GM10266 (cell line): ENCODE results near the gene PRR13.
"Not testable (repeated sequence)": the region's sequence is repeated elsewhere in the genome, so short reads cannot be mapped to it uniquely, and the experiment has no call there.

Experiments used
- DNase-seq: peaks from one replicate; pipeline ENCODE4 v3.0.0; 2012; ENCODE audit errors: extremely low spot score
- TF ChIP-seq, protein P1 (sequence below): IDR thresholded peaks from 2 replicates; pipeline ENCODE4 v1.5.1; 2012; ENCODE audit warnings: mild to moderate bottlenecking, low read depth; ENCODE audit not compliant: control insufficient read depth, insufficient read depth; ENCODE audit errors: missing control alignments

PRR13 gene, protein sequence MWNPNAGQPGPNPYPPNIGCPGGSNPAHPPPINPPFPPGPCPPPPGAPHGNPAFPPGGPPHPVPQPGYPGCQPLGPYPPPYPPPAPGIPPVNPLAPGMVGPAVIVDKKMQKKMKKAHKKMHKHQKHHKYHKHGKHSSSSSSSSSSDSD

DNA sequence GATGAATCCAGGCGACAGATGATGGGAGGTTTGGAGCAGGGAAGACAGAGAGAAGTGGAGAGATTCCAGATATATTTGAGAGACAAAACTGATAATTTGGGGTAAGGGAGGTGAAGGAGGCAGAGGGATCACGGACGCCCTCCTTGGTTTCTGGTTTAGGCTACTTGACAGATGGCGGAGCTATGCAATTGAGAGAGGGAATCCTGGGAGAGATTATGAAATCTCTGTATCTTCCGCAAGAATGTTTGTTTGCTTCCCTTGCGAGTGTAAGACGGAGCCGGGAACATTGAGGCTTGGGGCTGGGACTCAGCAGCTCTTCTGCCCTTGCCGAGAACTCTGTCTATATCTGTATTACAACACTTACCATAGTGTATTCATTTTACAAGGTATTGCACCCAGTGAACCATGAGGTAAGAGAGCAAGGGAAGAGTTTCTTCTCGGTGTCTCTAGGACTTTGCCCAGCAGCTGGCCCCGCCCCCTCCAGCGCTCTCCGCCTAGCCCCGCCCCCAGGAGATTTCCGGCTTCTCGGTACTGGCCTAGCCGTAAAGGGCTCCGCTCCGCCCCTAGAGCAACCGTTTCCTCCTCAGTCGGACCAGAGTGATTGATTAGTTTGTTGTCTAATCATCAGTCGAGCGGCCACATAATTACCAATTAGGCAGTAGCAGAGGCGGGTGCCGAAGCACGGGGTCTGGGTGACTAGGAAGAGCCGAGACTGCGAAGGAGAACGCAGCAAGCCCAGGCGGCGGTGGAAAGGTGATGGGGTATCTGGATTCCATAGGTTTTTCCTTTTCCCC is at the start of gene PRR13:
Gene PRR13, plus strand, starts transcription at position 695 of the 794 bp plus-strand sequence. CDS start 981 bp downstream, outside the sequence.
- TF ChIP-seq, protein P1, sequence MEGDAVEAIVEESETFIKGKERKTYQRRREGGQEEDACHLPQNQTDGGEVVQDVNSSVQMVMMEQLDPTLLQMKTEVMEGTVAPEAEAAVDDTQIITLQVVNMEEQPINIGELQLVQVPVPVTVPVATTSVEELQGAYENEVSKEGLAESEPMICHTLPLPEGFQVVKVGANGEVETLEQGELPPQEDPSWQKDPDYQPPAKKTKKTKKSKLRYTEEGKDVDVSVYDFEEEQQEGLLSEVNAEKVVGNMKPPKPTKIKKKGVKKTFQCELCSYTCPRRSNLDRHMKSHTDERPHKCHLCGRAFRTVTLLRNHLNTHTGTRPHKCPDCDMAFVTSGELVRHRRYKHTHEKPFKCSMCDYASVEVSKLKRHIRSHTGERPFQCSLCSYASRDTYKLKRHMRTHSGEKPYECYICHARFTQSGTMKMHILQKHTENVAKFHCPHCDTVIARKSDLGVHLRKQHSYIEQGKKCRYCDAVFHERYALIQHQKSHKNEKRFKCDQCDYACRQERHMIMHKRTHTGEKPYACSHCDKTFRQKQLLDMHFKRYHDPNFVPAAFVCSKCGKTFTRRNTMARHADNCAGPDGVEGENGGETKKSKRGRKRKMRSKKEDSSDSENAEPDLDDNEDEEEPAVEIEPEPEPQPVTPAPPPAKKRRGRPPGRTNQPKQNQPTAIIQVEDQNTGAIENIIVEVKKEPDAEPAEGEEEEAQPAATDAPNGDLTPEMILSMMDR, result no peak
- peak; percentile 98 for DNase-seq

DNA sequence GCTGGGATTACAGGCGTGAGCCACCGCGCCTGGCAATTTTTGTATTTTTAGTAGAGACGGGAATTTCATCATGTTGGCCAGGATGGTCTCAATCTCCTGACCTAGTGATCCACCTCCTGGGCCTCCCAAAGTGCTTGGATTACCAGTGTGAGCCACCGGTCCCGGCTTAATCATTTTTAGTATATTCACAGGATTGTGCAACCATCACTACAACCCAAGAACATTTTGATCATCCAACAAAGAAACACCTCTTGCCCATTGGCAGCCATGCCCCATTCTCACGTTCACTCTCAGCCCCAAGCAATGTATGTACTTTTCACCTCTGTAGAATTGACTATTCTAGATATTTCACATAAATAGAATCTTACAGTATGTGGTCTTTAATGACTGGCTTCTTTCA is 41.6 kb upstream of the PRR13 start:
- TF ChIP-seq, protein P1, result no peak

DNA sequence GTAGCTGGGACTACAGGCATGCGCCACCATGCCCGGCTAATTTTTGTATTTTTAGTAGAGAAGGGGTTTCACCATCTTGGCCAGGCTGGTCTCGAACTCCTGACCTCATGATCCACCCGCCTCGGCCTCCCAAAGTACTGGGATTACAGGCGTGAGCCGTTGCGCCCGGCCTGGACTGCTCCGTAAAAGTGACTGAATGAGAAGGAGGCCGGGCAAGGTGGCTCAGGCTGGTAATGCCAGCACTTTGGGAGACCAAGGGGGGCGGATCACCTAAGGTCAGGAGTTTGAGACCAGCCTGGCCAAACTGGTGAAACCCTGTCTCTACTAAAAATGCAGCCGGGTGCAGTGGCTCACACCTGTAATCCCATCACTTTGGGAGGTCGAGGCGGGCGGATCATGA is 39.2 kb upstream of the PRR13 start:
- DNase-seq, result not testable (repeated sequence)

More for the DNA sequence above, 41.6 kb upstream of the PRR13 start:
- DNase-seq, result no peak

DNA sequence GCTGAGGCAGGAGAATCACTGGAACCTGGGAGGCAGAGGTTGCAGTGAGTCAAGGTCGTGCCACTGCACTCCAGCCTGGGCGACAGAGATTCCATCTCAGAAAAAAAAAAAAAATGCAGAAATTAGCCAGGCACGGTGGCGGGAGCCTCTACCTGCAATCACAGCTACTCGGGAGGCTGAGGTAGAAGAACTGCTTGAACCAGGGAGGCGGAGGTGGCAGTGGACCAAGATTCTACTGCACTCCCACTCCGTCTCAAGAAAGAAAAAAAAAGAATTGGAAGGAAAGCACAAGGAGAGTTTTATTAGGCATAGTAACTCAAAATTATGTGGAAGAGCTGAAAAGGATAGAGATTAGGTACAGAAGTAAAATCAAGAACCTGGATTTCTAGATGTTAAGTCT is 38.7 kb upstream of the PRR13 start:
- DNase-seq, result no peak
- TF ChIP-seq, protein P1, result no peak

DNA sequence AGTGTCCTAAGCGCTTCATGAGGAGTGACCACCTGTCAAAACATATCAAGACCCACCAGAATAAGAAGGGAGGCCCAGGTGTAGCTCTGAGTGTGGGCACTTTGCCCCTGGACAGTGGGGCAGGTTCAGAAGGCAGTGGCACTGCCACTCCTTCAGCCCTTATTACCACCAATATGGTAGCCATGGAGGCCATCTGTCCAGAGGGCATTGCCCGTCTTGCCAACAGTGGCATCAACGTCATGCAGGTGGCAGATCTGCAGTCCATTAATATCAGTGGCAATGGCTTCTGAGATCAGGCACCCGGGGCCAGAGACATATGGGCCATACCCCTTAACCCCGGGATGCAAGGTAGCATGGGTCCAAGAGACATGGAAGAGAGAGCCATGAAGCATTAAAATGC is 30.6 kb upstream of the PRR13 start:
- TF ChIP-seq, protein P1, result no peak

DNA sequence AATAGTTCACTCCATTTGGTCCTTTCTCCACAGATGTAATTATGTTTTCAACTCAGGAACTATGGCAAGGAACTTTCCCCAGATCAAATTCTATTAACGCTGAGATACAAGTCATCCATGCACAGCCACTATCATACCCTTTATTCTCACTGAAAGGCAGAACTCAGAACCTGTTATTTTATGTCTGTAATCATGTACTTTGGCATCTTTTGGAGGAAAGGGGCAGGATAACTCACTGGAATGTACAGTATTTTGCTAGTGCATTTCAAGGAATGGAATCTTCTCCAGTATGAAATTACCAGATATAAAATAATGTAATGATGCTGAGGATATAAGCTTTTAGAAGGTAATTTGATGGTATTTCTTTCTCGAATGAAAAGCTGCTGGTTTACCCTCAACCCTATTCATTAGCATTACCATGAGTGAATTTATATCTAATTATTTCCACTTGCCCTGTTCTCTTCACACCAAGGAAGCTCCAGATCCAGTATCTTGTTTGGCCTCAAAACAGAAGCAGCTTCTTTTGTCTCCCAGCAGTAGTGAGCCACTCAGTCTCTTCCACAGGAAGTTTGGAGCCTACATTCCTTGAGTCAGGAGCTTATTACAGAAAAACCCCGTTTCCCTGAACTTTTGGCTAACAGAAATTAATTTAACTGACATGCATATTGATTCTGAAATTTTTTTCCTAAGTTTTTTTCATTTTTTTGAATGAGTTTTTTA is 27.9 kb upstream of the PRR13 start:
- TF ChIP-seq, protein P1, result no peak

More for the DNA sequence above, 30.6 kb upstream of the PRR13 start:
- no peak for DNase-seq

DNA sequence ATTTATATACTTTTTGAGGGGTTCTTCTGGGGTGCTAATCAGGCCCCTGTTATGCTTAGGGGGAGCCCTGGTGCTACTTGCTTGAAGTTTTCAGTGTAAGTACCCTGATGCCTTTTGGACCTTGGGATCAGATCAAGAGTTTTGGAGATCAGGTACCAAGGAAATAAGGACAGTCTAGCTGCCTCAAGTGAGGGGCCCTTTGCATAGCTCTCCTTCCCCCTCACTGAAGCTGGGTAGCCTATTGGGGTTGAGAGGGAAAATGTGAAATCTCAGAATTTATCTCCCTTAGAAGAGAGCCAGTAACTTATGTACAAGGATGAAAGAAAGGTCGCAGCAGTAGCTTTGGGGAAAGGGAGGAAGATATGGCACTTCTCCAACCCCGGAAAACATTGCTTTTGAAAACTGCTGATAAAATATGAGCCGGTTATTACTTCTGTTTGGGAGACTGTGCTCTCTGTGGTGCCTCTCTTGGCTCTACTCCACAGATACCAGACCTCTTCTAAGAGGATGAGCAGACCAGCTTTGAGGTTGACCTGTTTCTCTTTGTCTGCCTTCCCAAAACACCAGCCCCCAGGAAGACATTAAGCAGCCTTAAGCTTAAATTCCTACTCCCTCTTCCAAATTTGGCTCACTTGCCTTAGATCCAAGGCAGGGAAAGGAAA is 26.6 kb upstream of the PRR13 start:
- DNase-seq, result no peak
- TF ChIP-seq, protein P1, result no peak

More for the DNA sequence above, 27.9 kb upstream of the PRR13 start:
- no peak for DNase-seq

DNA sequence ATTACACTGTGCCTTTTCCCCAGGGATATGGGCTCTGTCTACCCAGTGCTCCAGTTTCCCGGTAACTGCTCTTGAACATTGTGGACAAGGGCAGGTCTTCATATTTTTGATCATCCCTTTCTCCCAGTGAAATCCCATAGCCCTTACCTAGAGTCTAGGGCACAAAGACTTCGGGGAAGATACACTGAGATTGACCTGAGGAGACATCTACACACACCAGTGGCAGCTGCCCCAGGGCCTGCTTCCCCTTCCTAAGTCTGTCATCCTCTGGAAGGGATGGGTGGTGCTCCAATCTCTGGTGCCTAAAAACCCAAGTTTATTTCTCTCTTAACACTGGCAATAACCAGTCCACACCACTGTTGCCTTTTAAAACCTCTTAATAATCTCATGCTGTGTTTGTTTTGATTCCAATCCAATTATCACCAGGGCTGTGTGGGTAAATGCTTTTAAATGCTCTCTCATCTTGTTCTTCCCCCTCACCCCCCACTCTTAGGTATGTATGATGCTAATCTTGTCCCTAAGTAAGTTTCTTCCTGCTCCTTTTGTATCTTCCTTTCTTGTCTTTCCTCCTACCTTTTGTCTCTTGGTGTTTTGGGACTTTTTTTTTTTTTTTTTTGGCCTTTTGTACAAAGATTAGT is 25.7 kb upstream of the PRR13 start:
- DNase-seq, result not testable (repeated sequence)

DNA sequence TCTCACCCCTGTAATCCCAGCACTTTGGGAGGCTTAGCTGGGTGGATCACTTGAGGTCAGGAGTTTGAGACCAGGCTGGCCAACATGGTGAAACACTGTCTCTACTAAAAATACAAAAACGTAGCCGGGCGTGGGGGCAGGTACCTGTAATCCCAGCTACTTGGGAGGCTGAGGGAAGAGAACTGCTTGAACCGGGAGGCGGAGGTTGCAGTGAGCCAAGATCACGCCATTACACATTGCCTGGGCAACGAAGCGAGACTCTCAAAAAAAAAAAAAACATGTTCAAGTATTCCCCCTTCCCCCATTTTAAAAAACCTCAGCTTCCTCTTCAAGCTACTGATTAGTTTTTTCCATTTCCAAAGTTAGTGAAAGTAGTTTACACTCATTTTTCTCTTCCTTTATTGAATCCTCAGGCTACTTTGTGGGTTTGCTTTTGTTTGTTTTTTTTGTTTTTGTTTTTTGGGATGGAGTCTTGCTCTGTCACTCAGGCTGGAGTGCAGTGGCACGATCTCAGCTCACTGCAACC is 24.2 kb upstream of the PRR13 start:
- DNase-seq, result peak; percentile 42
